Endothelial cell of umbilical vein (primary cell): ENCODE results near the gene ENO4. TPM values are rescaled to one million over a fixed set of nuclear protein-coding genes. Genes with fewer than 3 reads are reported as not detected.
A peak's percentile ranks its signal among the peaks of the same experiment; 100 is the strongest.

Source experiments
- BruUV-seq: library from RNA; stranded (reverse); fragments of 400-500 nt; replicated peaks from 2 replicates; lab custom pipeline; 2021; lab: Mats Ljungman, UMichigan
- CTCF ChIA-PET: fragments of 300-600, 350-600 bp; sonication (Branson Sonifier 250); formaldehyde crosslinking; loops from one replicate; lab custom pipeline; 2021; ENCODE audit warnings: antibody characterized with exemption, inconsistent platforms; lab: Charles Lee
- POLR2A ChIA-PET: fragments of 300-600, 350-600 bp; sonication (Branson Sonifier 250); formaldehyde crosslinking; loops from one replicate; lab custom pipeline; 2021; ENCODE audit warnings: antibody characterized with exemption, inconsistent platforms; lab: Charles Lee
- DNase-seq: peaks from one replicate; pipeline ENCODE4 v3.0.0-alpha.2; 2011; ENCODE audit warnings: low read depth, low spot score
- FAIRE-seq: peaks from 2 replicates; lab custom pipeline; 2011; peaks lifted over from hg19 to GRCh38; lab: Jason Lieb, UNC
- H2AFZ ChIP-seq: 2 replicates; pipeline ENCODE4 v1.6.0; 2012; ENCODE audit warnings: low read depth, low read length, control low read depth, inconsistent platforms
- H3K27ac ChIP-seq: 2 replicates; pipeline ENCODE4 v1.5.1; 2011; ENCODE audit warnings: low read depth, mild to moderate bottlenecking, control low read depth, low read length, moderate library complexity; ENCODE audit not compliant: insufficient read depth
- H3K27me3 ChIP-seq, 2 experiments: 2 replicates each; pipeline versions ENCODE4 v1.6.0 to v1.6.1; 2011; ENCODE audit warnings: low read length in 2 of 2, mixed read lengths in 1 of 2; ENCODE audit not compliant: control insufficient read depth in 2 of 2, insufficient read depth in 2 of 2
- H3K36me3 ChIP-seq, 2 experiments: 2 replicates in 1 of 2; 3 replicates in 1 of 2; pipeline ENCODE4 v1.5.1; 2011; ENCODE audit warnings: low read length in 2 of 2, mild to moderate bottlenecking in 1 of 2, moderate library complexity in 1 of 2; ENCODE audit not compliant: control insufficient read depth in 2 of 2, insufficient read depth in 2 of 2; ENCODE audit errors: extremely low read depth in 1 of 2
- H3K4me1 ChIP-seq: 3 replicates; pipeline ENCODE4 v1.5.1; 2011; ENCODE audit warnings: mild to moderate bottlenecking, low read length; ENCODE audit not compliant: control insufficient read depth, insufficient read depth; ENCODE audit errors: extremely low read depth
- H3K4me2 ChIP-seq: 2 replicates; pipeline ENCODE4 v1.6.1; 2011; ENCODE audit warnings: low read length, control low read depth, mixed read lengths; ENCODE audit not compliant: insufficient read depth
- H3K4me3 ChIP-seq, 3 experiments: fragments of 200-600 bp in 1 of 3; sonication (generic), shearing (Covaris generic) in 1 of 3; replicated peaks in 1 of 3; 2 replicates each; pipeline ENCODE4 v1.5.1; 2011 to 2016; ENCODE audit warnings: control low read depth in 3 of 3, low read length in 3 of 3, mild to moderate bottlenecking in 2 of 3, inconsistent platforms in 1 of 3, low read depth in 1 of 3, moderate library complexity in 1 of 3; ENCODE audit not compliant: insufficient read depth in 1 of 3
- H3K79me2 ChIP-seq: 2 replicates; pipeline ENCODE4 v1.6.0; 2012; ENCODE audit warnings: low read length, inconsistent platforms; ENCODE audit not compliant: control insufficient read depth, insufficient read depth
- H3K9ac ChIP-seq: replicated peaks from 2 replicates; pipeline ENCODE3; 2011; ENCODE audit warnings: low read length, control low read depth; ENCODE audit not compliant: insufficient read depth; ENCODE audit errors: extremely low read depth
- H3K9me1 ChIP-seq: replicated peaks from 3 replicates; pipeline ENCODE4 v1.6.0; 2011; ENCODE audit warnings: mild to moderate bottlenecking, low read length; ENCODE audit not compliant: control insufficient read depth, insufficient read depth; ENCODE audit errors: extremely low read depth
- H3K9me3 ChIP-seq: replicated peaks from 2 replicates; pipeline ENCODE4 v1.5.1; 2012; ENCODE audit warnings: low read length, inconsistent platforms; ENCODE audit not compliant: control insufficient read depth, insufficient read depth
- H4K20me1 ChIP-seq: replicated peaks from 2 replicates; pipeline ENCODE3; 2011; ENCODE audit warnings: mild to moderate bottlenecking, low read length; ENCODE audit not compliant: control insufficient read depth, insufficient read depth; ENCODE audit errors: extremely low read depth
- CTCF ChIP-seq, 2 donors: IDR thresholded peaks; 1 replicate in 1 of 2; 2 replicates in 1 of 2; pipeline ENCODE4 v1.5.1; 2011; ENCODE audit warnings: low read length in 2 of 2, mild to moderate bottlenecking in 2 of 2, moderate library complexity in 2 of 2, control low read depth in 1 of 2, inconsistent platforms in 1 of 2, low read depth in 1 of 2; ENCODE audit not compliant: insufficient read depth in 1 of 2; ENCODE audit errors: extremely low read depth in 1 of 2
- EZH2 ChIP-seq: IDR thresholded peaks from 2 replicates; pipeline ENCODE4 v1.6.1; 2012; ENCODE audit warnings: borderline replicate concordance, low read depth, mild to moderate bottlenecking, moderate library complexity, low read length, inconsistent platforms; ENCODE audit not compliant: severe bottlenecking
- FOS ChIP-seq: IDR thresholded peaks from 2 replicates; pipeline ENCODE4 v1.6.1; 2011; ENCODE audit warnings: mild to moderate bottlenecking, low read length, moderate library complexity, borderline replicate concordance; ENCODE audit not compliant: insufficient read depth
- GATA2 ChIP-seq: IDR thresholded peaks from 2 replicates; pipeline ENCODE4 v1.7.0; 2011; ENCODE audit warnings: low read depth, mild to moderate bottlenecking, moderate library complexity, mixed read lengths, low read length; ENCODE audit not compliant: insufficient read length, insufficient read depth
- JUN ChIP-seq: IDR thresholded peaks from 2 replicates; pipeline ENCODE4 v1.6.1; 2011; ENCODE audit warnings: borderline replicate concordance, low read depth; ENCODE audit not compliant: insufficient read length, insufficient read depth
- MAX ChIP-seq: IDR thresholded peaks from 2 replicates; pipeline ENCODE4 v1.6.1; 2011; ENCODE audit not compliant: insufficient read depth, insufficient read length
- MYC ChIP-seq: IDR thresholded peaks from one replicate; pipeline ENCODE4 v1.6.1; 2011; ENCODE audit warnings: mild to moderate bottlenecking, low read depth, low read length
- POLR2A ChIP-seq: IDR thresholded peaks from 2 replicates; pipeline ENCODE4 v1.6.1; 2012; ENCODE audit warnings: low read depth, mild to moderate bottlenecking, control low read depth, low read length
- POLR2AphosphoS5 ChIP-seq: IDR thresholded peaks from 2 replicates; pipeline ENCODE4 v1.6.1; 2012; ENCODE audit warnings: low read depth, mild to moderate bottlenecking, control low read depth, low read length, moderate library complexity; ENCODE audit not compliant: insufficient read depth
- dilution Hi-C: fragments of 300-500 bp; cut with MboI; formaldehyde crosslinking; loops from one replicate; pipeline ENCODE4 v1.15.0; 2019; ENCODE audit warnings: low sequenced_read_pairs; ENCODE audit not compliant: extremely low pct_ligation_motif_present
- intact Hi-C: fragments of 100-400 bp; cut with micrococcal nuclease; formaldehyde crosslinking; loops from one replicate; pipeline ENCODE4 v1.10.0; 2022
- polyA plus RNA-seq, 4 experiments: library from polyadenylated mRNA; depleted of rRNA in 3 of 4; stranded (reverse) in 3 of 4; unstranded in 1 of 4; fragments of >200 nt; gene quantifications; 2 replicates each; pipeline versions ENCODE4 v1.2.1 to v1.2.3, GENCODE V29; 2011 to 2012; ENCODE audit warnings: missing spikeins in 1 of 4
- total RNA-seq: library from RNA; stranded (reverse); gene quantifications from 2 replicates; pipeline ENCODE4 v1.2.3, GENCODE V29; 2021

ENO4 gene
- total and polyA plus RNA-seq, 2 donors (not counting 3 experiments of a cell fraction or from before 2014, with no cell fraction given) = 0.08 TPM; not detected in 1

GRCh38 chr10:116888380-116889055, 39.2 kb downstream of the ENO4 start:
- H4K20me1 ChIP-seq = no peaks in the 10 kb centered on the region
- H3K27ac ChIP-seq = peak overlapping the region; percentile 23
- peaks cover 38% of the 10 kb centered on the region for H3K4me1 ChIP-seq
- H3K4me2 ChIP-seq = no peak overlapping the region
- no peak overlapping the region for H3K4me3 ChIP-seq
- no TSS peak for BruUV-seq
- no peaks in the 10 kb centered on the region for H3K9me3 ChIP-seq
- TF ChIP-seq CTCF (IDR thresholded peaks at IDR 0.05; ENCODE audit: extremely low read depth in 1 of 2, insufficient read depth in 1 of 2, low read depth in 1 of 2, low read length in 2 of 2) (no peak), MYC (no peak), MAX (no peak), EZH2 (no peak), FOS (peak; percentile 62), JUN (peak; percentile 78), GATA2 (no peak), POLR2A (no peak), POLR2AphosphoS5 (no peak)
- POLR2A ChIA-PET = no interaction called here
- peaks cover 0 to 3% of the 10 kb centered on the region in 2 experiments for H3K36me3 ChIP-seq
- DNase-seq = peak; percentile 65
- no peaks in the 10 kb centered on the region for H3K27me3 ChIP-seq
- dilution Hi-C loops (no loop called here), intact Hi-C loops (loop anchor here (1.0 to 2.0 kb wide), 2 partner anchors 40 to 117 kb away; partner anchors contain the start of genes ENO4 and SHTN1)
- no peaks in the 10 kb centered on the region for H3K79me2 ChIP-seq
- no peak overlapping the region for H3K9ac ChIP-seq
- no peaks in the 10 kb centered on the region for H3K9me1 ChIP-seq
- peak; percentile 83 for FAIRE-seq
- CTCF ChIA-PET = interaction anchor here (0.7 to 1.5 kb wide), 6 partner anchors 12 to 286 kb away, joined by 3 to 7 read pairs (median 3); partner anchors contain the start of gene SHTN1
- no peak overlapping the region for H2AFZ ChIP-seq
